Measurements from ENCODE around the gene TERB1.

Gene TERB1

DNA sequence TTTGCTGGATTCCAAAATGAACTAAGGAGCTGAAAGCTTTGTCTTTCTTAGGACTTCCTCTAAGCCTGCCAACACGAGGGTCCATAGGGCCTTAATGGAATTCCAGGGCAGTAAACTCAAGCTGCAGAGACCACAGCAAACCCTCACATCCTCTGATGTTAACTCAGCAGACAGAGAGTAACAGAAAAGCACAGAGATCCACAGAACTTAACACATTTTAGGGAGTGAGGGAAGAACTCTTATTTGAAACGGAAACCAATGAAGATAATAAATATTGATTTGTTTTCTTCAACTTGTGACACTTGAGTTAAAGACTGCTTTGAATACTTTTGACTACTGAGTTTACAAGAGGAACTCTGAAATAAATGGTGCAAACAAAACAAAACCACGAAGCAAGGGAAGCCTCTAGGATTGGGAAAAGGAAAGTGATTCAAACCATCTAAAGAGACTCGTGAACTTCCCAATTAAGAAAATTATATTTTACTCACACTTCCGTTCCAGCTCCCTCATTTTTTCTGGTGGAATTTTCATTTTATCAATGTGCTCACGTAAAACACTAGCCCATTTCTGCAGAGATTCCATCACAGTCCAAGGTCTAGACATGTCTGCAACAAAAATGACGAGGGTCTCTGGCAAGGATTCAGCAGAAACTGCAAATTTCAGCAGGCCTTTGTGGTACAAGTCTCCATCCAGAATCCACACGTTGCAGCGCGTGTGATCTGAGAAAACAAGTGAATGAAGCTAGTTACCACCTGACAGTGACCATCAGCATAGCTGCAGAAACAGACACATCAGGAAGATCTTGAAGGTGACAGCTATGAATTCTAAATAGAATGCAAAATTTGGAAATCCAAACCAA is 59.2 kb downstream of the TERB1 start:
- no peak for DNase-seq

DNA sequence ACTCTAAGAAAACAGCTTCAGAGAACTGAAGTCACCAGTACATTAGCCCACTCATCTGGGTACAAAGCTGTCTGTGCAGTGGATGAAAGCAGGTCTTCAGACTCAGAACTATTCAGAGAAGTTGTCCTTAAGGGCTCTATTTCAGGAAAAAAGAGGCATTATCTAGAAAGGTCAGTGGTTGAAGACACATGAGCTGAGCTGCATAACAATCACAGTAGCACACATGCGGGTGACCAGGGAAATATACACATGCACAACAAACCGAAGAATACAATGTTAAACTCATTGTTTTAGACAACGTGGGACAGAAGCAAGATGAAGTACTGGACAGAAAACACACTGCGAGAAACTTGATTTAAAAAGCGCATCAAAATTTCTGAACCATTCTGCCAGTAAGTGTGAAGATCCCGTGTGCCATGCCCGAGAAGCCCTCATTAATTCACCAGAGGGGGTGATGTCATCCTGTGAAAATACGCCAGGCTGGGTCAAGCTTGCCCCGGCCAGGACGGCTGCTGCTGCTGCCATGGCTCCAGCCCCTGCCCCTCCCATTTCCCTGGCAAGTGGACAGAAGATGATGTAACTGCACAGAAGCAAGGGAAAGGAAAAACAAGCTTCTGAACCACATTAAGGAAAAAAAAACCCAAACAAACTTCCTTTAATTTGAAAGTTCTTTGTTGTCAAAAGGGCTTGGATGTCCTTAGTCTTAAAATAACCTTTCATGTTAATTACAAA is 60.0 kb downstream of the TERB1 start:
- peak; percentile 68 to 71 for DNase-seq

DNA sequence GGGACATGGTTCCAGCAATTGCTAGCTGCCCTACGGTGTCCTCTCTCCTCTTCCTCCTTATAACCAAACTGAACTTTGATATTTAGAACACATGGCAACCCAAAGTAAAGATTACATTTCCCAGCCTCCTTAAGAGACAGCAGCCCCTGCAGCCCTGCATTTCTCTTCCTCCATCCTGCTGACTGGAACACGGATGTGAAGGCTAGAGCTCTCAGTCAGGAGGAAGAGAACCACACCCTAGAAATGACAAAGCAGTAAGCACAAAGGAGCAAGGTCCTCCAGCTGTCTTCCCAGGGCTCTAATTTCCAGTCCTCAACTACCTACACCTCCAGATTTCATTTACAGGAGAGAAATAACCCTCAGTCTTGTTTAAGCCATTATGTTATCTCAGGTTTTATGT is 60.9 kb downstream of the TERB1 start:
- DNase-seq, result no peak

DNA sequence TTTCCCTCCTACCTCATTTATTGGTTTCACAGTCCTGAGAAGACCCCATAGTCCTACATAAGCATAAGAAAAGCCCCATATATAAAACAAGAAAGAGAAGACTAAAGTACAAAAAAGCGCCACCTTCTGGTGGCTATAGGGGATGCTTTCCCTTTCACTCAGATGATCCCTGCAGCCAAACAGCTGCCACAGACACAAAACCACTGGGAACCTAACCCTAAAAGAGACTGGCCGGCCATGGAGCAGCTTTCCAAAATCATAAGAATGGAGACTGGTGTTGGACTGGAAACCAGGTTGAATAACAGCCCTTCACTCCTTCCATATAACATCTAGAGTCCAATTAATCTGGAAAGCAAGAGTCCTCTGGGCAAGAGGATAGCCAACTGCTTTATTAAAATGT is 61.4 kb downstream of the TERB1 start:
- peak; percentile 10 to 11 for DNase-seq

DNA sequence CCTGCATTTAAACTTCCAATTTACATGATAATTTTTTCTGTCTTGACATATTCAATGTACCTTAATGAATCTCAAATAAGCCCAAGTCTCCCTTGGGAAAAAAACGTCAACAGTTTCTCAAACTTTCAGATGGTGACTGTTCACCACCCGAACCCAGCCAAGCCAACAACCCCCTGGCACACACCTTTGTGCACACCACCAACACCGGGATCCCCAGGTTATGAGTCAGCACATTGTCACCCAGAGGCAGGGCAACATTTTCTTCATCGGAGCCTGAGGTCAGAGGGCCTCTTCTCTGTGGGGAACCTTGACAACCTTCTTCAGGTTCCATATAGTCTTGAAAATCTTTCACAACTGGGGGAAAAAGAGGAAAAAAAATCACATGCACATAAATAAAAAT is 65.5 kb downstream of the TERB1 start:
- no peak for DNase-seq

DNA sequence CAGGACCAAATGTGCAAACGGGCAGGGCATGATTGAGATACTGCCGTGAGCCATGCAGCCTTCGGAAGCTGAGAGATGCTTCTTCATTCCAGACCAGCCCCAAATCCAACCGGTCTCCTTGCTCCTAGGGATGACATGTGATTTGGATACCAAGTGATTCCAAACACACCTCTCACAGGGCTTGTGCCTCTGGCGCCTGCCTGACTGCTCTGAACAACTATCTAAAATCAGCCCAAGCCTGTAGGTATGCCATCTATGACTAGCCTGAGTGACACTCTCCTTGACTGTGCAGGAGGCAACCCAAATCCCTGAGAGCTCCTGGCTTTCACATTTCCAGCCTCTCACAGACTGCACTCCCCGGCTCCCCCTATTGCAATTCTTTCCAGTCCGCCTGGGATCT is 70.3 kb downstream of the TERB1 start:
- no peak for DNase-seq

DNA sequence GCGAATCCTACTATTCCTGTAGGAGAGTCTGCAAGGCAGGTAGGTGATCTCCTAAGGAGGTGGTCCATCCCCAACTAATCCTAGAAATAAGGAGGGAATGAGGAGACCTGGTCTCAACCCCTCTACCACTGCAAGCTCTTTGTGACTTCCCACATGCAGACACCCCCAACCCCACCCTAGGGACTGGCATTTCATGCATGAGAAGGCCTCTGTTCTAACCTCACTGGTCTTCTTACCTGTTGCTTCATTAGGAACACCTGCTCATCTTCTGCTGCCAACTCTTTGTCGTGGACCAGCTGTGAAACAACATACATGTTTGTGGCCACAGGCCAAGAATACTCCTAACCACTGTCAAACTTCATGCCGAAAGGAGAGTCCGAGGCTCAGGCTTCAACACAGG is 72.6 kb downstream of the TERB1 start:
- DNase-seq, result no peak

DNA sequence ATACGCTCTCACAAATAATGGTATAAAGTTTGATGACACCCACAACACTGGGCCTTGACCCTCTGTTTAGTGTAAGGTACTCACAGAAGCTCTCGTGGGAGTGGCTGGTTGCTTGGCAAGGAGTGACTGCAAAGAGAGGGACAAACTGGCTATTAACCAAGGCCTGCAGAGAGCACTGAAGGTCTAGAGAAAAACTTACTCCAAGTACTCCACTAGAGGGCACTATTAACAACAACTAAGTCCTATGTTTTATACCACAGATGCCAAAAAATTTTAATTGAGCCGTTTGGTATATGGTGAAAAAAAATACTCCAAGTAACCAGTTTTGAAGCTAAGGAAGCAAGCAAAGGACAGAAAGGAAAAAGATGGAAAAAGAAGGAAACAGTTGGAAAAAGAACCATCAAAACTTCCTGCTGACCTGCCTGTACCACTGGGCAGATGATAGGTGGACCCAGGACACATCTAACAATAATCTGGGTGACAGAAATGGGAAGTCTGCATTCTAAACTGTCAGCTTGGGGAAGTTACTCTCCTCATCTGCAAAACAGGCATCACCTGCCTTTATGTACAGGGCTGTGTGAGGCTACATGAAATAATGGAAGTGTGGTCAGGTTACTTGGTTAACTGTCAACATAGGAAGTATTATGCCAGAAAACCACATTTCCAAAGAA is 73.1 kb downstream of the TERB1 start:
- DNase-seq, result peak; percentile 47 to 51

DNA sequence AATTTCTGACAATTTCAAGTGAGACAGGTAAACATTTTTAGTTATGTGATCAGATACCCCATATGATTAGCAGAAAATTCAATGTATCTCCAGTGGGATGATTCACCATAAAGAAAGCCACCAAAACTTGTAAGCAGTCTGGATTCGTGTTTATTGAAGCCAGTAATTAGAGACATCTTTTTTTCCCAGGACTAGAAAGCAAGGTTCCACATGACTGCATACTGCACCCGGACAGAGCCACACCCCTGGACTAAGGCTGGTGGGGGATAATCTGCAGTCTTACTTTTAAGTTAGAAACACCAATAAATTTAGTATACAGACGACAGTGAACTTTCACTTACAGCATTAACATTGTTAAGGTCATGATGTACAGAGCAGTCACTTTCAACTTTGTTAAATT is 80.6 kb downstream of the TERB1 start:
- no peak for DNase-seq

DNA sequence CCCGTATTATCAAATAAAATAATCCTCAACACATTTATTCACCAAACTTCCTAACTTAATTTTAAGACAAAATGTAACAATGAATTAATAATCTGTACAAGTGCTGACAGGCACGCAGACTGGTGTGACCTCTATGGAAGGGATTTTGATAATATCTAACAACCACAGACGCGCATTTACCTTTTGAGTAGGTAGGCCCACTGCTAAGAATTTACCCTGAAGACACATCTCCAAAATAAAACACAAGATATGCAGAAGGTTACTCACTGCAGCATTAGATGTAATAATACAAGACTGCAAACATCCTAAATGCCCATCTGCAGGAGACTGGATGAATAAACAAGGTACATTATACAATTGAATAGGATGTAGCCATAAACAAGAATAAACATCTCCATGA is 82.1 kb downstream of the TERB1 start:
- no peak for DNase-seq

DNA sequence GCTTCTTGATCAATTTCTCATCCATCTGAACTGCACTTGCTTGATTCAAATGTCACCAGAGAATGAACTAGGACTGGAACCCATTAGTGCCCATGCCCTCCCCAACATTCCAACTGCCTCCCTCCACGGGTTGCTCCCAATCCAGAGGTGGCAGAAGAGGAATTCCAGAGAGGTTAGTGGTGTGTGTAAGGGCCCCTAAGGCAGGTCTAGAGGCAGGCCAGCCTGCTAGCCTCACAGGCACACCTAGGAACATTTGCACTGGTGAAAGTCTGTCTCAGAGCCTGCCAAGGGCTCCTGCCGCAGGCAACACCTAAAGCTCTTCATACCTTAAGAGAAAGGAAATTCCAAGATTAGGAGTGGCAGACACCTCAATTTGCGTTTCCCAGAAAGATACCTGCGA is 83.6 kb downstream of the TERB1 start:
- DNase-seq, result no peak

DNA sequence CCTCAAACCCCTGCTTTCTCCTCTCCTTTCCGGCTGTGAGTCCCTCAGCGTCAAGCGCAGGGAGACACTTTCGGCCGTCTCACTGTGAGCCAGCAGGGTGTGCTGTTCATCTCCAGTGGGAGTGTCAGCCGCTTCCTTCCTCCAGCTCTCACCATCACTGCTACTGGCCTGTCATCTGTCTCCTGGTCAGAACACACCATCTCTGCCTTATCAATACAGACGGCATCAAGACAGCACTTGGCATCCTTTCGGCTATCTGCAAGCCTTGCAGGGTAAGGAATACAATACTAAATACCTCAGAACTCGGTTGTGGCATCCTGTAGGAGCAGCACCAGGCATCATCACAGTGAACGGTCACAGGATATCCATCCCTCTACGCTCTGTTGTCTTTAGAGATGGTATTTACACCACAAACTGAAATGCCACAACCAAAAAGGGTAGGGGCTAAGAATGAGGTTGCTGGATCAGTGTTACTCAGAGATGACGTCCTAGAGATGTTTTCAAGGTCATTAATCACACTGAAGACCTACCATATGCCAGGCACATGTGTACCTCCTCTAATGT is 84.2 kb downstream of the TERB1 start:
- peak; percentile 63 to 68 for DNase-seq

DNA sequence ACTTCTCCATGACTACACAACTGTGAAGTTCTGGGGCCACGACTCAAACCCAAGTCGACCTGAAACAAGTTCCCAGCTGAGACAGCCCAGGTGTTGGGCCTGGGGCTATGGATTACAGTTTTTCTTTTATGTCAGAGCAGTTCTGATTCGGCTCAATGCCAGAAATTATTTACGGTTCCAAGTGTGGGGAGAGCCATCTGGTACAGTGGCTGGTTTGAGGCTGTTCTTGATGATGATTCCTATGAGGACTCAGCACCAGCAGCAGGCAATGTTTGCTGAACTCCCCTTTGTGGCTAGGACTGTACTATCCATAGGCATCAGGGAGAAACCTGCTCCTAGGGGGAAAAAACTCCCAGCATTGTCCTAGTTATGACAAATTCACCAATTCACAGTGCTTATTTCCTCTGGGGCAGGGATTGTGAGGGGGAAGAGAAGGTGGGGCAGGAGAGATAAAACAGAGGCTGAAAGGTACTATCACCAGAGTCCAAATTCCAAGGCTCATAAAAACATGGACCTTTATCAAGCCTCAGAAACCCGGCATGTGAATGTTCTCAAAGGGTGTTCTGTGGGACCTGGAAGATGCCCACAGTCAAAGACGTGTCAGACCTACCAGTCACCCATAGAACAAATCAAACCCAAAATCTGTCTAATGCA is 86.6 kb downstream of the TERB1 start:
- DNase-seq, result no peak

DNA sequence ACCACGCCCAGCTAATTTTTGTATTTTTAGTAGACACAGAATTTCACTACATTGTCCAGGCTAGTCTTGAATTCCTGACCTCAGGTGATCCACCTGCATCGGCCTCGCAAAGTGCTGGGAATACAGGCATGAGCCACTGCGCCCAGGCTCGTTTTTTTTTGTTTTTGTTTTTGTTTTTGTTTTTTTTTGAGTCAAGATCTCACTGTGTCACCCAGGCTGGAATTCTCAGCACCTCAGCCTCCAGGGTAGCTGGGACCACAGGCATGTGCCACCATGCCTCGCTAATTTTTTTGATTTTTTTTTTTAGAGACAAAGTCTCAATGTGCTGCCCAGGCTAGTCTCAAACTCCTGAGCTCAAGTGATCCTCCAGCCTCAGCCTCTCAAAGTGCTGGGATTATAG is 87.3 kb downstream of the TERB1 start:
- no peak for DNase-seq

DNA sequence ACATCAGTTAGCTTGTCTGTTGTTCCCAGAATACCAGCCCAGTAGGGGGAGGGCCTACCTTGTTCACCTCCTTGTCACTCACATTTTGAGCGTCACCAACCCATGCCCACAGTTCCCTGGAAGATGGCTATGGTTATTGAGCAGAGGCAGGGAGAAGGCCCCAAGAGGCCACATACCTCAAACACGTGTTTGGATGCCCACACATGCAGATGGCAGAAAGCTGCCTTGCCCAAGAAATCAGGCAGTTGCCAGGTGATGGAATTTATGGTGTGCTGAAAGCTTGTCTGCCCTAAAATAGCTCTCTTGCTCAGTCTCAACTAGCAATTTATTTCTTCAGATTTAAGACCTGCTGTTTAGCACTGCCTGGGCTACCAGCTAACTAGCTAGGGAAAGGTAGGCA is 88.3 kb downstream of the TERB1 start:
- DNase-seq, result no peak

DNA sequence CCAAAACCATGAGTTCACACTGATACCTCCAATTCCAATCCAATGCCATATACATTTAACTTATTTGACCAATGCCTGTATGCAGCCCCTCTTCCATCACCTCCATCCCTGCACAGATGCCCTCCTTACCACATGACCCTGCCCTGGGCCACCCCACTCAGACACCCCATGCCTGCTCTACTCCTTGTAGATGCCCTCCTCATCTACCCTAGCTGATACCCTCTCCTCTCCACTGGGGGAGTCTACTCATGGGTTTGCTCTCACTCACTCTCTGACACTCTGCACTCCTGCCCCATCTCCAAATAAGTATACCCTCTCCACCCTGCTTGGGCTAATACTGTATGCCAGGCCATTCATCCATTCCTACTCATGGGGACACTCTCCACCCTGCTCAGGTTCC is 88.9 kb downstream of the TERB1 start:
- no peak for DNase-seq

DNA sequence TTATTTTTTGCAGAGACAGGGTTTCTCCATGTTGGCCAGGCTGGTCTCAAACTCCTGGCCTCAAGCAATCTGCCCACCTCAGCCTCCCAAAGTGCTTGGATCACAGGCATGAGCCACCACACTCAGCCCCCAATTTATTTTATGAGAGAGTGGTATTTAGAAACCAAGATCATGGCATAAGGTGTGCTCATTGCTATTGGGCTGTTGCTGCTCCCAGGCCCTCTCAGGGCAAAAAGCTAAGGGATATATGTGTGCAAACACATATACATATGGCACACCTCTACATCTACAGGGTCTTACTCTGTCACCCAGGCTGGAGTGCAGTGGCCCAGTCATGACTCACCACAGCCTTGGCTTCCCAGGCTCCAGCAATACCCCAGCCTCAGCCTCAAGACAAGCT is 89.8 kb downstream of the TERB1 start:
- DNase-seq, result no peak

DNA sequence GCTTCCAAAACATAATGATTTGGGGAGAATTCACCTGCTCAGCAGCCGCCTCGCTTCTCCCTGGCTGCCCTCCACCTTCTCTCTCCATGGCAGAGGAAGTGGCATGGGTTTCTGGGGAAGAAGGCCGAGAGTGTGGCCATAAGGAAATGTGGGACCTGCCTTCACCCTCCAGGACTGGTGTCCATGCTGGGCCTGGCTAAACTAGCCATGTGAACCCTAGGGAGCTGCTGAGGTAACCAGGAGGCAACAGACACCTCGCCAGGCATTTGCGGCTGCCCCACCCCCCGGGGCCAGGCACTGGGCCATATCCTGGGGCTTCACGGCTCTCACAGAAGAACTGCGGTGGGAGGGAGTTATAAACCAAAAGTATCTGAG is 94.9 kb downstream of the TERB1 start:
- DNase-seq, result no peak

DNA sequence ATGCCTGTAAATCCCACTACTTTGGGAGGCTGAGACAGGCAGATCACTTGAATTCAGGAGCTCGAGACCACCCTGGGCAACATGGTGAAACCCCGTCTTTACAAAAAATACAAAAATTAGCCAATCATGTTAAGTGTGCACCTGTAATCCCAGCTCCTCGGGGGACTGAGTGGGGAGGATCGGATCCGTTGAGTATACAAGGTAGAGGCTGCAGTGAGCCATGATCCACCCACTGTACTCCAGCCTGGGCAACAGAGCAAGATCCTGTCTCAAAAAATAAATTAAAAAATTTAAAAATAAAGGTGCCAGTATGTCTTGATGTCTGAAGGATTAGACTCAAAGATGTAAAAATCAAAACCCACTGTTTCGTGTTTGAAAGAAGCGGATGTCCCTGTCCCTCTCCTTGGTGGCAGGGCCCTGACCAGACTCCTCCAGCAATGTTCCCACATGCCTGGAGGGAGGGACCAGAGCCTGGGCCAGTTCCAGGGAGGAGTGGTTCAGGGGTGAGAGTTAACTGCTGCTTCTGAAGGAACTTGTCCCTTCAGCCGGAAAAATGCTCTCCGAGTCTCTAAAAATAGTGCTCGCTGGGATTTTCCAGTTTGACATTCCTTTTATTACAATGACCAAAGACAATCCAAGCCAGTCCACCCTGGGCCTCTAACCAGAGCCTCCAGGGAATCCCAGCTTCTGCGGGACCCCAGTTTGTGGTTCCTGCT is 95.4 kb downstream of the TERB1 start:
- DNase-seq, result no peak

All from SHP77 (cell line).